Kidney epithelial cell (primary cell): ENCODE data around the gene RBP5. TPM values are rescaled to one million over a fixed set of nuclear protein-coding genes. Genes with fewer than 3 reads are reported as not detected.

ENCODE experiments used
- DNase-seq: peaks from one replicate; pipeline ENCODE4 v3.0.0-alpha.2; 2010; ENCODE audit warnings: low read depth
- H3K27me3 ChIP-seq: 2 replicates; pipeline ENCODE4 v1.6.0; 2011; ENCODE audit warnings: low read length; ENCODE audit not compliant: control insufficient read depth, insufficient read depth
- H3K36me3 ChIP-seq: 2 replicates; pipeline ENCODE4 v1.5.1; 2011; ENCODE audit warnings: low read length; ENCODE audit not compliant: control insufficient read depth, insufficient read depth
- H3K4me3 ChIP-seq: 2 replicates; pipeline ENCODE4 v1.5.1; 2011; ENCODE audit warnings: low read depth, mild to moderate bottlenecking, control low read depth, low read length
- CTCF ChIP-seq: IDR thresholded peaks from 2 replicates; pipeline ENCODE4 v1.5.1; 2011; ENCODE audit warnings: mild to moderate bottlenecking, moderate library complexity, low read length, control low read depth, inconsistent platforms; ENCODE audit not compliant: insufficient read depth, poor library complexity, severe bottlenecking
- total RNA-seq: library from RNA; depleted of rRNA; stranded (reverse); fragments of >200 nt; gene quantifications from 2 replicates; pipeline ENCODE4 v1.2.3, GENCODE V29; 2015

RBP5 gene
- total RNA-seq, 1 donor from 2014 or later, result not detected

DNA sequence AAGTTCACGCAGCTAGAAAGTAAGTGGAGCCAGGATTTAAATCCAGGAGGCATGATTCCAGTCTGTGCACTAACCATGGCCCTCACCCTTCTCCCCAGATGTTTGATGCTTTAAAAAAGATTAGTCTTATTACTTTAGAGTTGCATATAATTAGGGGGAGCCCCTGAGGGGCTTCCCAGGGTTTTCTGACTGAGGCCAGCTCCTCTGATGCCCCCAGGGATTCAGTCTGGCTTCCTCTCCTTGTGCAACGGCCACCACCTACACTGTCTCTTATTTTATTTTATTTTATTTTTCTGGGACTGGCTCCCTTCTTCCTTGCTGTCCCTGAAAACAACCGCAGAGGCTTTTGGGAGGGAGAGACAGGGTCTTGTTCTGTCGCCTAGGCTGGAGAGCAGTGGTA is 24.1 kb upstream of the RBP5 start:
- Histone ChIP-seq H3K4me3 (no peak overlapping the region), H3K27me3 (no peaks in the 10 kb centered on the region), H3K36me3 (peaks cover 1% of the 10 kb centered on the region)
- DNase-seq, result no peak
- no peak for TF ChIP-seq CTCF

GRCh38 chr12:7151532-7151931 is 22.8 kb upstream of the RBP5 start:
- H3K4me3 ChIP-seq, result no peak overlapping the region
- H3K36me3 ChIP-seq, result peaks cover 1% of the 10 kb centered on the region
- H3K27me3 ChIP-seq, result no peaks in the 10 kb centered on the region
- TF ChIP-seq CTCF, result no peak
- no peak for DNase-seq

- no peak for DNase-seq
- Histone ChIP-seq H3K27me3 (no peaks in the 10 kb centered on the region), H3K36me3 (peaks cover 1% of the 10 kb centered on the region), H3K4me3 (no peak overlapping the region)
- TF ChIP-seq CTCF, result no peak
Observed at GRCh38 chr12:7150841-7151240, 22.2 kb upstream of the RBP5 start.

DNA sequence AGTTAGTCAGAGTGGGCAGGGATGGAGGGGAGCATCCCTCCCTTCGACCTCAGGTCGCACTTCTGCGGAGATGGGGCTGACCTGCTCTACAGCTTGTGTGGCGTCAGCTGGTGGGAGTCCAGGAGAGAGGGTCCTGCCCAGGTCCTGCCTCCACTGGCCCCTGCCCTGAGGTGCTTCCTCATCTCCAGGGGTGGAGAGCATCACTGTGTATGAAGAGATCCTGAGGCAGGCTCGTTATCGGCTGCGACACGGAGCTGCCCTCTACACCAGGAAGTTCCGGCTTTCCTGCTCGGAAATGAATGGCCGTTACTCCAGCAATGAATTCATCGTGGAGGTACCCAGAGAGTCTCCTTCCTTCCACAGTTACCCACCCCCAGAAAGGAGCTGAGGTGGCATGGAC is 21.7 kb upstream of the RBP5 start:
- Histone ChIP-seq H3K4me3 (no peak overlapping the region), H3K36me3 (peaks cover 1% of the 10 kb centered on the region), H3K27me3 (no peaks in the 10 kb centered on the region)
- DNase-seq, result no peak
- no peak for TF ChIP-seq CTCF

GRCh38 chr12:7146906-7147305 is 18.2 kb upstream of the RBP5 start:
- no peak for TF ChIP-seq CTCF
- H3K36me3 ChIP-seq, result no peaks in the 10 kb centered on the region
- DNase-seq, result no peak
- no peaks in the 10 kb centered on the region for H3K27me3 ChIP-seq
- H3K4me3 ChIP-seq, result no peak overlapping the region

DNA sequence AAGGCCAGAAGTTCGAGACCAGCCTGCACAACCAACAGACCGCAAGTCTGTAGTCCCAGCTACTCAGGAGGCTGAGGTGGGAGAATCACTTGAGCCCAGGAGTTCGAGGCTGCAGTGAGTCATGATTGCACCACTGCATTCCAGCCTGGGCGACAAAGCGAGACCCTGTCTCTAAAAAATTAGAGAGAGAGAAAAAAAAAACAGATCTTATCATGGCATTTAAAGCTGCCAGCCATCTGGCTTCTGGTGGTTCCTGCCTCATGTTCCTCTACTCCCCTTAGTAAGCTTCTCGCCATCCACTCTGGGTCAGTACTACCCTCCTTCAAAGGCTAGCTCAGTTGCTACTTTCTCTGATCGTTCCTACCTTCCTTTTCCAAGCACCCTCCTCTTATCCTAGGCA is 17.5 kb upstream of the RBP5 start:
- no peak for TF ChIP-seq CTCF
- H3K36me3 ChIP-seq, result no peaks in the 10 kb centered on the region
- no peaks in the 10 kb centered on the region for H3K27me3 ChIP-seq
- no peak for DNase-seq
- no peak overlapping the region for H3K4me3 ChIP-seq
